Measurements from ENCODE around the gene MEIS2. TPM values are rescaled to one million over a fixed set of nuclear protein-coding genes. Genes with fewer than 3 reads are reported as not detected.

Gene MEIS2
- total and polyA plus RNA-seq, 2 of the 13 experiments (the other 11 are each of a cell fraction or from before 2014, with no cell fraction given) = 10.7 to 12.4 TPM

- POLR2A ChIA-PET = no interaction called here
- ATAC-seq = no peak
- no peak overlapping the region for H3K9ac ChIP-seq (ENCODE audit: insufficient read depth, low read depth, low read length)
- H3K36me3 ChIP-seq (replicated peaks in 1 of 2; ENCODE audit: control insufficient read depth in 1 of 2, insufficient read depth in 2 of 2, low read length in 2 of 2) = no peaks in the 10 kb centered on the region
- TF ChIP-seq ZBED4 (CRISPR knock-in tag; IDR thresholded peaks at IDR 0.05; ENCODE audit: borderline replicate concordance) (no peak), CTCF (CRISPR knock-in tag; IDR thresholded peaks at IDR 0.05) (peak; percentile 56), ZBTB33 (CRISPR knock-in tag; IDR thresholded peaks at IDR 0.05) (0 out of 2 replicates have a peak, but pooled peaks have one; percentile 43), SMC3 (IDR thresholded peaks at IDR 0.05; ENCODE audit: low read length) (peak; percentile 60), RAD21 (CRISPR knock-in tag; IDR thresholded peaks at IDR 0.05) (peak; percentile 45; the same call in 1 of the 2 replicates), STAG1 (CRISPR knock-in tag; IDR thresholded peaks at IDR 0.05) (peak; percentile 76), ZNF362 (CRISPR knock-in tag; IDR thresholded peaks at IDR 0.05; ENCODE audit: borderline replicate concordance) (no peak)
- H3K4me3 ChIP-seq (replicated peaks in 1 of 3; ENCODE audit: insufficient read depth in 1 of 3, low read depth in 2 of 3, low read length in 3 of 3) = no peak overlapping the region
- H3K27ac ChIP-seq (ENCODE audit: extremely low read length, insufficient read depth, low read length) = no peak overlapping the region
- no peak overlapping the region for H3K4me2 ChIP-seq (ENCODE audit: low read depth, low read length)
- H3K27me3 ChIP-seq (ENCODE audit: control insufficient read depth in 1 of 2, insufficient read depth in 2 of 2, low read length in 2 of 2) = peaks cover 0 to 21% of the 10 kb centered on the region in 2 experiments; a peak in 2 of 5 replicates
- no peaks in the 10 kb centered on the region for H3K79me2 ChIP-seq (ENCODE audit: insufficient read depth, low read length)
- peaks cover 30% of the 10 kb centered on the region for H3K4me1 ChIP-seq (ENCODE audit: insufficient read depth, low read length)
- BruUV-seq (replicated peaks) = no TSS peak
- intact Hi-C loops (cut with micrococcal nuclease; ENCODE audit: unreplicated experiment) = loop anchor here (1.0 to 10.0 kb wide), 3 partner anchors 223 to 1582 kb away; no protein-coding TSS in a partner anchor
- H2AFZ ChIP-seq (ENCODE audit: low read length) = no peak overlapping the region
- FAIRE-seq = no peak
- no peak for DNase-seq (ENCODE audit: low spot score)
- in situ Hi-C loops (cut with HindIII; ENCODE audit: extremely low pct_ligation_motif_present, low pct_unique_long_range_greater_than_20kb) = loop anchor here (5.0 to 25.0 kb wide), 4 partner anchors 224 to 1819 kb away; partner anchors contain the start of gene DPH6
- 72% methylated on average over 23 of the region's 23 CpGs for WGBS (ENCODE audit: low lambda C conversion rate)
- CTCF ChIA-PET (ENCODE audit: low intra/inter-chr PET ratio, low total read pairs) = interaction anchor here (2.4 kb wide), 1 partner anchor 223 kb away, joined by 26 read pairs; no protein-coding TSS in a partner anchor
- no peaks in the 10 kb centered on the region for H4K20me1 ChIP-seq (ENCODE audit: insufficient read depth, low read length)
- H3K9me3 ChIP-seq (ENCODE audit: low read length) = no peaks in the 10 kb centered on the region
Measured at GRCh38 chr15:37106490-37107001, 6.2 kb upstream of the MEIS2 start.

Data from HepG2 (cell line).